ENCODE measurements around the gene BRPF1. TPM values are rescaled to one million over a fixed set of nuclear protein-coding genes. Genes with fewer than 3 reads are reported as not detected.

BRPF1 gene
- total RNA-seq, 1 donor from 2014 or later = 23.0 TPM

GRCh38 chr3:9727041-9727595, 4.4 kb upstream of the BRPF1 start:
- TF ChIP-seq CTCF (IDR thresholded peaks at IDR 0.05) = peak; percentile 17
- DNase-seq (ENCODE audit: extremely low spot score, unreplicated experiment) = no peak
- Mint-ChIP-seq H3K9me3 (ENCODE audit: unreplicated experiment) (no peaks in the 10 kb centered on the region), H3K36me3 (ENCODE audit: unreplicated experiment) (no peaks in the 10 kb centered on the region), H3K4me1 (ENCODE audit: unreplicated experiment) (peaks cover 10% of the 10 kb centered on the region), H3K27me3 (ENCODE audit: unreplicated experiment) (peaks cover 31% of the 10 kb centered on the region), H3K4me3 (ENCODE audit: unreplicated experiment) (no peak overlapping the region), H3K27ac (ENCODE audit: unreplicated experiment) (no peak overlapping the region)

GRCh38 chr3:9727743-9728142, 3.8 kb upstream of the BRPF1 start:
- H3K4me1 Mint-ChIP-seq (ENCODE audit: unreplicated experiment) = peaks cover 16% of the 10 kb centered on the region
- TF ChIP-seq CTCF (IDR thresholded peaks at IDR 0.05) = no peak
- H3K27me3 Mint-ChIP-seq (ENCODE audit: unreplicated experiment) = peaks cover 25% of the 10 kb centered on the region
- DNase-seq (ENCODE audit: extremely low spot score, unreplicated experiment) = no peak
- no peak overlapping the region for H3K27ac Mint-ChIP-seq (ENCODE audit: unreplicated experiment)
- no peak overlapping the region for H3K4me3 Mint-ChIP-seq (ENCODE audit: unreplicated experiment)
- no peaks in the 10 kb centered on the region for H3K36me3 Mint-ChIP-seq (ENCODE audit: unreplicated experiment)
- H3K9me3 Mint-ChIP-seq (ENCODE audit: unreplicated experiment) = no peaks in the 10 kb centered on the region

GRCh38 chr3:9729419-9729818, 2.1 kb upstream of the BRPF1 start:
- Mint-ChIP-seq H3K36me3 (ENCODE audit: unreplicated experiment) (peaks cover under 1% of the 10 kb centered on the region), H3K4me3 (ENCODE audit: unreplicated experiment) (no peak overlapping the region), H3K4me1 (ENCODE audit: unreplicated experiment) (peaks cover 27% of the 10 kb centered on the region), H3K9me3 (ENCODE audit: unreplicated experiment) (no peaks in the 10 kb centered on the region), H3K27me3 (ENCODE audit: unreplicated experiment) (peaks cover 18% of the 10 kb centered on the region), H3K27ac (ENCODE audit: unreplicated experiment) (no peak overlapping the region)
- TF ChIP-seq CTCF (IDR thresholded peaks at IDR 0.05) = no peak
- DNase-seq (ENCODE audit: extremely low spot score, unreplicated experiment) = no peak

GRCh38 chr3:9730657-9731205, 804 bp upstream of the BRPF1 start:
- H3K27ac Mint-ChIP-seq (ENCODE audit: unreplicated experiment) = peak overlapping the region; percentile 94
- no peak for TF ChIP-seq CTCF (IDR thresholded peaks at IDR 0.05)
- peaks cover 16% of the 10 kb centered on the region for H3K27me3 Mint-ChIP-seq (ENCODE audit: unreplicated experiment)
- DNase-seq (ENCODE audit: extremely low spot score, unreplicated experiment) = no peak
- peaks cover 27% of the 10 kb centered on the region for H3K4me1 Mint-ChIP-seq (ENCODE audit: unreplicated experiment)
- H3K4me3 Mint-ChIP-seq (ENCODE audit: unreplicated experiment) = peak overlapping the region; percentile 80
- H3K36me3 Mint-ChIP-seq (ENCODE audit: unreplicated experiment) = peaks cover 6% of the 10 kb centered on the region
- H3K9me3 Mint-ChIP-seq (ENCODE audit: unreplicated experiment) = no peaks in the 10 kb centered on the region

GRCh38 chr3:9732080-9732739, 675 bp downstream of the BRPF1 start:
- Mint-ChIP-seq H3K27me3 (ENCODE audit: unreplicated experiment) (peaks cover 7% of the 10 kb centered on the region), H3K36me3 (ENCODE audit: unreplicated experiment) (peaks cover 16% of the 10 kb centered on the region), H3K4me1 (ENCODE audit: unreplicated experiment) (peaks cover 27% of the 10 kb centered on the region), H3K4me3 (ENCODE audit: unreplicated experiment) (peak overlapping the region; percentile 80), H3K9me3 (ENCODE audit: unreplicated experiment) (no peaks in the 10 kb centered on the region), H3K27ac (ENCODE audit: unreplicated experiment) (peak overlapping the region; percentile 50)
- TF ChIP-seq CTCF (IDR thresholded peaks at IDR 0.05) = no peak
- no peak for DNase-seq (ENCODE audit: extremely low spot score, unreplicated experiment)
